H9 (cell line): Measurements from ENCODE around the gene KPNA1. TPM values are rescaled to one million over a fixed set of nuclear protein-coding genes. Genes with fewer than 3 reads are reported as not detected.

Experiments
- DNase-seq: peaks from one replicate; pipeline ENCODE4 v3.0.0-alpha.2; 2017
- H2AFZ ChIP-seq: one replicate; pipeline ENCODE4 v1.6.1; 2013; ENCODE audit warnings: mild to moderate bottlenecking, low read length, control low read depth, moderate library complexity
- H2AK5ac ChIP-seq: 2 replicates; pipeline ENCODE4 v1.6.1; 2013; ENCODE audit warnings: low read length, control low read depth, mixed read lengths; ENCODE audit not compliant: insufficient read length
- H2BK120ac ChIP-seq: one replicate; pipeline ENCODE4 v1.6.1; 2013; ENCODE audit warnings: low read depth, mild to moderate bottlenecking, low read length, control low read depth, inconsistent platforms; ENCODE audit not compliant: poor library complexity, severe bottlenecking
- H2BK12ac ChIP-seq: 2 replicates; pipeline ENCODE4 v1.6.1; 2013; ENCODE audit warnings: low read length, control low read depth, mixed read lengths, low read depth; ENCODE audit not compliant: insufficient read length
- H2BK15ac ChIP-seq: 2 replicates; pipeline ENCODE4 v1.6.1; 2013; ENCODE audit warnings: low read depth, low read length, control low read depth
- H2BK20ac ChIP-seq: one replicate; pipeline ENCODE4 v1.6.1; 2013; ENCODE audit warnings: low read depth, mild to moderate bottlenecking, low read length, control low read depth, inconsistent platforms; ENCODE audit not compliant: poor library complexity, severe bottlenecking
- H2BK5ac ChIP-seq: 2 replicates; pipeline ENCODE4 v1.6.1; 2013; ENCODE audit warnings: low read length, control low read depth, mixed read lengths; ENCODE audit not compliant: insufficient read length
- H3K14ac ChIP-seq: 2 replicates; pipeline ENCODE4 v1.6.1; 2013; ENCODE audit warnings: low read length, control low read depth; ENCODE audit not compliant: insufficient read depth
- H3K18ac ChIP-seq: 2 replicates; pipeline ENCODE4 v1.6.1; 2013; ENCODE audit warnings: low read depth, mild to moderate bottlenecking, mixed read lengths, low read length, control low read depth; ENCODE audit not compliant: insufficient read length
- H3K23ac ChIP-seq: 2 replicates; pipeline ENCODE4 v1.6.1; 2013; ENCODE audit warnings: low read length, control low read depth, mixed read lengths, low read depth; ENCODE audit not compliant: insufficient read length
- H3K23me2 ChIP-seq: 2 replicates; pipeline ENCODE4 v1.6.1; 2013; ENCODE audit warnings: low read depth, mild to moderate bottlenecking, mixed read lengths, low read length, control low read depth; ENCODE audit not compliant: insufficient read length, poor library complexity, severe bottlenecking
- H3K27ac ChIP-seq: 2 replicates; pipeline ENCODE4 v1.5.1; 2013; ENCODE audit warnings: low read length, control low read depth, mixed read lengths, low read depth; ENCODE audit not compliant: insufficient read length
- H3K27me3 ChIP-seq: 2 replicates; pipeline ENCODE4 v1.6.1; 2013; ENCODE audit warnings: low read length, control low read depth, inconsistent platforms; ENCODE audit not compliant: insufficient read depth
- H3K4ac ChIP-seq: 2 replicates; pipeline ENCODE4 v1.6.1; 2013; ENCODE audit warnings: low read depth, mild to moderate bottlenecking, control low read depth, inconsistent platforms, low read length, moderate library complexity
- H3K4me1 ChIP-seq: 2 replicates; pipeline ENCODE4 v1.6.1; 2013; ENCODE audit warnings: low read length, control low read depth, inconsistent platforms; ENCODE audit not compliant: insufficient read depth
- H3K4me2 ChIP-seq: 2 replicates; pipeline ENCODE4 v1.6.1; 2013; ENCODE audit warnings: low read length, control low read depth, mixed read lengths; ENCODE audit not compliant: insufficient read length, insufficient read depth
- H3K56ac ChIP-seq: 2 replicates; pipeline ENCODE4 v1.6.1; 2013; ENCODE audit warnings: low read depth, mild to moderate bottlenecking, mixed read lengths, low read length, control low read depth; ENCODE audit not compliant: insufficient read length
- H3K79me1 ChIP-seq: 2 replicates; pipeline ENCODE4 v1.6.1; 2013; ENCODE audit warnings: low read depth, mild to moderate bottlenecking, moderate library complexity, low read length, control low read depth, inconsistent platforms; ENCODE audit not compliant: insufficient read depth, poor library complexity, severe bottlenecking
- H3K79me2 ChIP-seq: 2 replicates; pipeline ENCODE4 v1.6.1; 2013; ENCODE audit warnings: low read length, control low read depth, inconsistent platforms; ENCODE audit not compliant: insufficient read depth
- H3K9ac ChIP-seq: 2 replicates; pipeline ENCODE4 v1.6.1; 2013; ENCODE audit warnings: low read length, control low read depth, mixed read lengths; ENCODE audit not compliant: insufficient read length; ENCODE audit errors: extremely low read depth
- H3K9me3 ChIP-seq: one replicate; pipeline ENCODE4 v1.6.1; 2013; ENCODE audit warnings: low read depth, low read length, inconsistent platforms; ENCODE audit not compliant: control insufficient read depth
- H3T11ph ChIP-seq: one replicate; pipeline ENCODE4 v1.6.1; 2013; ENCODE audit warnings: mild to moderate bottlenecking, low read length, control low read depth, inconsistent platforms
- H4K20me1 ChIP-seq: one replicate; pipeline ENCODE4 v1.6.1; 2013; ENCODE audit not compliant: control insufficient read depth, insufficient read length, insufficient read depth
- H4K5ac ChIP-seq: 2 replicates; pipeline ENCODE4 v1.6.1; 2013; ENCODE audit warnings: low read depth, mild to moderate bottlenecking, mixed read lengths, low read length, control low read depth; ENCODE audit not compliant: insufficient read length
- H4K8ac ChIP-seq: replicated peaks from 2 replicates; pipeline ENCODE4 v1.6.1; 2013; ENCODE audit warnings: low read length, control low read depth, mixed read lengths, low read depth; ENCODE audit not compliant: insufficient read length
- H4K91ac ChIP-seq: 2 replicates; pipeline ENCODE4 v1.6.1; 2013; ENCODE audit warnings: low read depth, mild to moderate bottlenecking, moderate library complexity, mixed read lengths, low read length, control low read depth; ENCODE audit not compliant: insufficient read length
- H3K27ac Mint-ChIP-seq, 3 experiments: 2 replicates in 2 of 3; 3 replicates in 1 of 3; pipeline ENCODE4 v1.8.0; 2020 to 2021; ENCODE audit warnings: mixed read lengths in 3 of 3, mild to moderate bottlenecking in 1 of 3, moderate library complexity in 1 of 3
- H3K27me3 Mint-ChIP-seq: 2 replicates; pipeline ENCODE4 v1.8.0; 2021; ENCODE audit warnings: low read depth, mild to moderate bottlenecking, moderate library complexity, mixed read lengths
- H3K36me3 Mint-ChIP-seq, 3 experiments: 2 replicates in 2 of 3; 3 replicates in 1 of 3; pipeline ENCODE4 v1.8.0; 2020 to 2021; ENCODE audit warnings: low read depth in 3 of 3, mixed read lengths in 3 of 3; ENCODE audit not compliant: insufficient read depth in 1 of 3
- H3K4me1 Mint-ChIP-seq, 2 experiments: 2 replicates each; pipeline ENCODE4 v1.8.0; 2020; ENCODE audit warnings: mixed read lengths in 2 of 2
- H3K4me3 Mint-ChIP-seq, 2 experiments: 2 replicates in 1 of 2; 3 replicates in 1 of 2; pipeline ENCODE4 v1.8.0; 2020 to 2021; ENCODE audit warnings: mild to moderate bottlenecking in 2 of 2, mixed read lengths in 2 of 2, moderate library complexity in 1 of 2
- H3K9me3 Mint-ChIP-seq, 2 experiments: 2 replicates in 1 of 2; 3 replicates in 1 of 2; pipeline ENCODE4 v1.8.0; 2020; ENCODE audit warnings: mild to moderate bottlenecking in 2 of 2, mixed read lengths in 2 of 2, moderate library complexity in 1 of 2
- CTCF ChIP-seq: fragments of 200-600 bp; sonication (generic); conservative IDR thresholded peaks from 3 replicates; pipeline ENCODE4 v1.8.0; 2021; ENCODE audit warnings: antibody characterized with exemption, mild to moderate bottlenecking
- total RNA-seq: library from RNA; stranded (reverse); gene quantifications from 2 replicates; pipeline ENCODE4 v1.2.1, GENCODE V29; 2021

The KPNA1 gene
- total RNA-seq, 1 experiment from 2014 or later, result 71.7 TPM

- TF ChIP-seq CTCF, result no peak
- no peak for DNase-seq
- no peak overlapping the region for H2BK12ac ChIP-seq
- no peak overlapping the region for H3K9ac ChIP-seq
- no peaks in the 10 kb centered on the region for H4K20me1 ChIP-seq
- no peak overlapping the region for H3K4me2 ChIP-seq
- H3K23ac ChIP-seq, result no peak overlapping the region
- Mint-ChIP-seq H3K4me1 (peaks cover 2 to 3% of the 10 kb centered on the region in 2 experiments; a peak in 1 of 4 replicates), H3K4me3 (no peak overlapping the region), H3K9me3 (no peaks in the 10 kb centered on the region; a peak in 1 of 5 replicates), H3K36me3 (no peaks in the 10 kb centered on the region), H3K27me3 (no peaks in the 10 kb centered on the region; the same call in 1 of the 2 replicates), H3K27ac (no peak overlapping the region; a peak in 1 of 7 replicates)
- H2AFZ ChIP-seq, result no peak overlapping the region
- no peak overlapping the region for H4K91ac ChIP-seq
- no peak overlapping the region for H2AK5ac ChIP-seq
- H3K27ac ChIP-seq, result no peak overlapping the region
- H3T11ph ChIP-seq, result no peak overlapping the region
- no peak overlapping the region for H3K14ac ChIP-seq
- no peaks in the 10 kb centered on the region for H3K4me1 ChIP-seq
- H4K8ac ChIP-seq, result no peak overlapping the region
- H2BK15ac ChIP-seq, result no peak overlapping the region
- H2BK120ac ChIP-seq, result no peak overlapping the region
- H3K79me1 ChIP-seq, result no peaks in the 10 kb centered on the region
- no peaks in the 10 kb centered on the region for H3K27me3 ChIP-seq
- H3K18ac ChIP-seq, result no peak overlapping the region
- no peaks in the 10 kb centered on the region for H3K79me2 ChIP-seq
- no peak overlapping the region for H2BK20ac ChIP-seq
- H3K9me3 ChIP-seq, result no peaks in the 10 kb centered on the region
- H4K5ac ChIP-seq, result no peak overlapping the region
- no peak overlapping the region for H3K56ac ChIP-seq
- H3K23me2 ChIP-seq, result peaks cover 3% of the 10 kb centered on the region
- H2BK5ac ChIP-seq, result no peak overlapping the region
- no peak overlapping the region for H3K4ac ChIP-seq
These were observed 5.0 kb upstream of the KPNA1 start for GRCh38 chr3:122519693-122520092.
